ENCODE results near the gene HBEGF.

- TF ChIP-seq CTCF (IDR thresholded peaks at IDR 0.05; ENCODE audit: insufficient read depth, low read length) (no peak), GABPA (IDR thresholded peaks at IDR 0.05; ENCODE audit: low read depth) (no peak)
These were observed 47.3 kb downstream of the HBEGF start for GRCh38 chr5:140299056-140299455.

Measured in HL-60 (cell line).